Smooth muscle cell of the brain vasculature (primary cell): Measurements from ENCODE around the gene DCTN4.

Source experiments
- DNase-seq: peaks from one replicate; pipeline ENCODE4 v3.0.0-alpha.2; 2012; ENCODE audit warnings: low read depth, low spot score

The DCTN4 gene

GRCh38 chr5:150670948-150671310 lies 87.9 kb downstream of the DCTN4 start:
- DNase-seq: no peak

GRCh38 chr5:150670275-150670947 lies 88.4 kb downstream of the DCTN4 start:
- DNase-seq: no peak

GRCh38 chr5:150665044-150665443 lies 93.8 kb downstream of the DCTN4 start:
- DNase-seq: no peak

GRCh38 chr5:150663936-150664335 lies 94.9 kb downstream of the DCTN4 start:
- DNase-seq: no peak

GRCh38 chr5:150662731-150663516 lies 95.9 kb downstream of the DCTN4 start:
- DNase-seq: no peak

- no peak for DNase-seq
These were observed 96.8 kb downstream of the DCTN4 start for GRCh38 chr5:150661821-150662596.

- no peak for DNase-seq
These were observed 97.7 kb downstream of the DCTN4 start, which contains the start of gene MYOZ3 for GRCh38 chr5:150661086-150661485. MYOZ3 (plus strand) TSS chr5:150661251; CDS start chr5:150662942, 1,691 bp downstream.

GRCh38 chr5:150660108-150660831 lies 98.5 kb downstream of the DCTN4 start:
- DNase-seq: no peak

- no peak for DNase-seq
These were observed 99.3 kb downstream of the DCTN4 start for GRCh38 chr5:150659360-150660107.

GRCh38 chr5:150658699-150659265 lies 100.0 kb downstream of the DCTN4 start:
- no peak for DNase-seq
